Loucy (cell line): ENCODE data around the gene HMGXB3.

Experiments used
- H2AFZ ChIP-seq: fragments of 200-600 bp; sonication (generic); 2 replicates; pipeline ENCODE4 v1.6.0; 2016; ENCODE audit warnings: antibody characterized with exemption, mild to moderate bottlenecking, low read length, moderate library complexity
- H3F3A ChIP-seq: fragments of 200-600 bp; 2 replicates; pipeline ENCODE4 v1.6.0; 2016; ENCODE audit warnings: antibody characterized with exemption, low read depth, mild to moderate bottlenecking
- H3K27me3 ChIP-seq: fragments of 200-600 bp; sonication (generic); 2 replicates; pipeline ENCODE4 v1.6.1; 2014; ENCODE audit warnings: low read length, mild to moderate bottlenecking; ENCODE audit not compliant: insufficient read depth, poor library complexity, severe bottlenecking
- H3K36me3 ChIP-seq: fragments of 200-600 bp; sonication (generic); 2 replicates; pipeline ENCODE4 v1.6.1; 2016; ENCODE audit warnings: low read length; ENCODE audit not compliant: insufficient read depth
- H3K4me1 ChIP-seq: fragments of 200-600 bp; sonication (generic); 2 replicates; pipeline ENCODE4 v1.5.1; 2014; ENCODE audit warnings: low read length, mild to moderate bottlenecking; ENCODE audit not compliant: insufficient read depth, poor library complexity, severe bottlenecking
- H3K4me2 ChIP-seq: fragments of 200-600 bp; sonication (generic); 2 replicates; pipeline ENCODE4 v1.6.0; 2014; ENCODE audit warnings: antibody characterized with exemption, low read length, low read depth, mild to moderate bottlenecking; ENCODE audit not compliant: poor library complexity, severe bottlenecking
- H3K4me3 ChIP-seq: fragments of 200-600 bp; sonication (generic); 2 replicates; pipeline ENCODE4 v1.5.1; 2014; ENCODE audit warnings: low read length, mild to moderate bottlenecking, mixed read lengths; ENCODE audit not compliant: poor library complexity, severe bottlenecking
- H3K79me2 ChIP-seq: fragments of 200-600 bp; sonication (generic); 2 replicates; pipeline ENCODE4 v1.6.1; 2014; ENCODE audit warnings: low read length; ENCODE audit not compliant: insufficient read depth
- H3K9ac ChIP-seq: fragments of 200-600 bp; sonication (generic); 2 replicates; pipeline ENCODE4 v1.6.0; 2014; ENCODE audit warnings: mild to moderate bottlenecking, low read depth, low read length, moderate library complexity; ENCODE audit not compliant: poor library complexity, severe bottlenecking
- H3K9me2 ChIP-seq: fragments of 200-600 bp; sonication (generic); replicated peaks from 2 replicates; pipeline ENCODE4 v1.6.1; 2016; ENCODE audit warnings: low read depth, low read length, mixed read lengths
- H3K9me3 ChIP-seq: fragments of 200-600 bp; sonication (generic); 2 replicates; pipeline ENCODE4 v1.6.1; 2014; ENCODE audit warnings: mild to moderate bottlenecking, antibody characterized with exemption, low read length, low read depth; ENCODE audit not compliant: insufficient read depth
- H4K20me1 ChIP-seq: fragments of 200-600 bp; sonication (generic); 2 replicates; pipeline ENCODE4 v1.6.0; 2014; ENCODE audit warnings: antibody characterized with exemption, low read length, mild to moderate bottlenecking; ENCODE audit not compliant: insufficient read depth, poor library complexity, severe bottlenecking
- CTCF ChIP-seq: fragments of 200-600 bp; sonication (generic); conservative IDR thresholded peaks from 2 replicates; pipeline ENCODE4 v1.5.1; 2014; ENCODE audit warnings: mild to moderate bottlenecking, antibody characterized with exemption, low read length
- EZH2phosphoT487 ChIP-seq: fragments of 200-600 bp; IDR thresholded peaks from 2 replicates; pipeline ENCODE4 v1.6.1; 2018; ENCODE audit warnings: antibody characterized with exemption, mild to moderate bottlenecking, moderate library complexity, borderline replicate concordance

HMGXB3 gene

GRCh38 chr5:149993471-149993870, 7.1 kb upstream of the HMGXB3 start:
- Histone ChIP-seq H3K27me3 (no peaks in the 10 kb centered on the region), H3K9me2 (no peaks in the 10 kb centered on the region), H3K4me1 (no peaks in the 10 kb centered on the region), H3K79me2 (no peaks in the 10 kb centered on the region), H2AFZ (no peak overlapping the region), H3F3A (no peaks in the 10 kb centered on the region), H4K20me1 (no peaks in the 10 kb centered on the region), H3K4me2 (no peak overlapping the region), H3K36me3 (no peaks in the 10 kb centered on the region), H3K4me3 (no peak overlapping the region), H3K9ac (no peak overlapping the region), H3K9me3 (no peaks in the 10 kb centered on the region)
- TF ChIP-seq EZH2phosphoT487 (no peak), CTCF (no peak)

GRCh38 chr5:149995385-149996204, 4.9 kb upstream of the HMGXB3 start:
- Histone ChIP-seq H3K79me2 (peaks cover 8% of the 10 kb centered on the region; the same call in 1 of the 2 replicates), H3K36me3 (no peaks in the 10 kb centered on the region), H3K9ac (no peak overlapping the region), H3K4me3 (no peak overlapping the region), H3F3A (no peaks in the 10 kb centered on the region), H4K20me1 (no peaks in the 10 kb centered on the region), H3K27me3 (no peaks in the 10 kb centered on the region), H3K4me2 (no peak overlapping the region), H3K4me1 (peaks cover 10% of the 10 kb centered on the region), H2AFZ (no peak overlapping the region), H3K9me2 (no peaks in the 10 kb centered on the region), H3K9me3 (no peaks in the 10 kb centered on the region)
- TF ChIP-seq EZH2phosphoT487 (no peak), CTCF (no peak)

- no peaks in the 10 kb centered on the region for H3K9me2 ChIP-seq
- no peaks in the 10 kb centered on the region for H3K9me3 ChIP-seq
- no peaks in the 10 kb centered on the region for H3F3A ChIP-seq
- TF ChIP-seq CTCF (no peak), EZH2phosphoT487 (no peak)
- no peaks in the 10 kb centered on the region for H3K27me3 ChIP-seq
- H3K4me2 ChIP-seq, result no peak overlapping the region
- peaks cover 16% of the 10 kb centered on the region for H3K79me2 ChIP-seq
- H3K4me3 ChIP-seq, result no peak overlapping the region
- no peaks in the 10 kb centered on the region for H3K36me3 ChIP-seq
- no peak overlapping the region for H3K9ac ChIP-seq
- peaks cover 10% of the 10 kb centered on the region for H3K4me1 ChIP-seq
- H2AFZ ChIP-seq, result no peak overlapping the region
- H4K20me1 ChIP-seq, result peaks cover 7% of the 10 kb centered on the region
Measured at GRCh38 chr5:149996205-149996890, 4.2 kb upstream of the HMGXB3 start.
